ENCODE data around the gene ACTG2. TPM values are rescaled to one million over a fixed set of nuclear protein-coding genes. Genes with fewer than 3 reads are reported as not detected.
A peak's percentile ranks its signal among the peaks of the same experiment; 100 is the strongest.

ACTG2 gene
- total and polyA plus RNA-seq, 7 donors: 16.9 to 10,290 (median 3,612) TPM

DNA sequence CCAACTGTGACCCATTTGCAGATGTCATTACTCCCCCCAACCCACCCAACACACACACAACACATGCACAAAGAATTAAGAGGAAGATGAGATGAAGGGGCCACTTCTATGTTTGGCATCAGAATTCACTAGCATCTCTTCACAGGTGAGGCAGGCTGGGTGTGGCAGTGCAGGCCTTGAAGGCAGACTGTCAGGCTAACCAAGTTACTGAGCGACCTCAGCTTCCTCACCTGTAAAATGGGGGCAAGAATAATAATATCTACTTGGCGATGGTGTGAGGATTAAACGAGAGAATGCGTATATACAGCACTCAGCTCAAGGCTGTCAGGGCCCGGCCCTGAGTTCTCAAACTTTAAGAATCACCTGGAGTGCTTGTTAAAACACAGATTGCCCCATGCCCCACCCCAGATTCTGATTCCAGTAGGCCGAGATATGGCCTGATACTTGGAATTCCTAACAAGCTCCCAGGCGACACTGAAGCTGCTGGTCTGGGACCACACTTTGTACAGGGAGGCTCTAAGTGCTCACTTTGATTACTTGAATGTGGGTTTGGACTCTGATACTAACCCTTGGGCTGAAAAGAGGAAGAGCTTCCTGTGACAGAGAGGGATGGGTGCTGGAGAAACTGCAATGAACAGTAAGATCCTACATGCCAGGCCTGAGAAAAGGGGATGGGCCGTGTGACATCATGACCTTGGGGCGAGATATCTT is 1.1 kb downstream of the ACTG2 start:
- peak overlapping the region; percentile 58 to 79 (median 75) for H3K4me3 ChIP-seq
- no peaks in the 10 kb centered on the region for H3K27me3 ChIP-seq
- WGBS, 2 donors: 45 to 76% methylated on average over 9 of the region's 9 CpGs
- peaks cover 0 to 41% (median 35%) of the 10 kb centered on the region in 4 donors for H3K4me1 ChIP-seq
- peaks cover 27 to 46% (median 36%) of the 10 kb centered on the region in 4 donors for H3K36me3 ChIP-seq
- peak; percentile 63 for DNase-seq
- intact Hi-C loops (cut with DNase I): loop anchor here (2.0 kb wide), 2 partner anchors 23 to 55 kb away; no protein-coding TSS in a partner anchor
- peak overlapping the region; percentile 90 to 99 (median 94) for H3K27ac ChIP-seq
- TF ChIP-seq POLR2A (IDR thresholded peaks at IDR 0.05) (no peak), POLR2AphosphoS5 (IDR thresholded peaks at IDR 0.05) (peak in 3 of 4 donors; percentile 6 to 56 (median 41)), EP300 (IDR thresholded peaks at IDR 0.05) (no peak)
- TF ChIP-seq, protein P1, sequence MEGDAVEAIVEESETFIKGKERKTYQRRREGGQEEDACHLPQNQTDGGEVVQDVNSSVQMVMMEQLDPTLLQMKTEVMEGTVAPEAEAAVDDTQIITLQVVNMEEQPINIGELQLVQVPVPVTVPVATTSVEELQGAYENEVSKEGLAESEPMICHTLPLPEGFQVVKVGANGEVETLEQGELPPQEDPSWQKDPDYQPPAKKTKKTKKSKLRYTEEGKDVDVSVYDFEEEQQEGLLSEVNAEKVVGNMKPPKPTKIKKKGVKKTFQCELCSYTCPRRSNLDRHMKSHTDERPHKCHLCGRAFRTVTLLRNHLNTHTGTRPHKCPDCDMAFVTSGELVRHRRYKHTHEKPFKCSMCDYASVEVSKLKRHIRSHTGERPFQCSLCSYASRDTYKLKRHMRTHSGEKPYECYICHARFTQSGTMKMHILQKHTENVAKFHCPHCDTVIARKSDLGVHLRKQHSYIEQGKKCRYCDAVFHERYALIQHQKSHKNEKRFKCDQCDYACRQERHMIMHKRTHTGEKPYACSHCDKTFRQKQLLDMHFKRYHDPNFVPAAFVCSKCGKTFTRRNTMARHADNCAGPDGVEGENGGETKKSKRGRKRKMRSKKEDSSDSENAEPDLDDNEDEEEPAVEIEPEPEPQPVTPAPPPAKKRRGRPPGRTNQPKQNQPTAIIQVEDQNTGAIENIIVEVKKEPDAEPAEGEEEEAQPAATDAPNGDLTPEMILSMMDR (IDR thresholded peaks at IDR 0.05): no peak
- no peaks in the 10 kb centered on the region for H3K9me3 ChIP-seq

DNA sequence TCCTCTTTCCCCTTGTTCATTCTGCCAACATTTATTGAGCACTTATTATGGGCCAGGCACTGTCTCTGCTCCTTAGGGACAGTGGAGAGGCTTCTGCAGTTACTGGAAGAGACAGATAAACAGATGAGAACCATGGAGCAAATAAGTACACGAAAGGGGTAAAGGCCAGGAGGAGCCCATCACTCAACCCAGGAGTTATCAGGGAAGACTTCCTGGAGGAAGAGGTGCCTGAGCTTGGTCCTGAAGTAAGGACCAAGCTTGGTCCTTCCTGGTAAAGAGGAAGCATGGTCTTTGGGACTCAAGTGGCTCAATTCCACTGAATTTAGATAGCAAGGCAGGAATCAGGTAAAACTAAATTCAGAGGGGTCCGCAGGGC is 1.7 kb downstream of the ACTG2 start:
- Histone ChIP-seq H3K36me3 (peaks cover 27 to 52% (median 39%) of the 10 kb centered on the region in 4 donors), H3K27ac (peak overlapping the region; percentile 90 to 99 (median 94)), H3K4me1 (peaks cover 0 to 36% (median 29%) of the 10 kb centered on the region in 4 donors), H3K4me3 (peak overlapping the region; percentile 58 to 79 (median 75)), H3K9me3 (no peaks in the 10 kb centered on the region), H3K27me3 (no peaks in the 10 kb centered on the region)
- no peak for TF ChIP-seq POLR2A (IDR thresholded peaks at IDR 0.05)
- TF ChIP-seq POLR2AphosphoS5 (IDR thresholded peaks at IDR 0.05): no peak
- TF ChIP-seq, protein P1 (IDR thresholded peaks at IDR 0.05): no peak
- no peak for TF ChIP-seq EP300 (IDR thresholded peaks at IDR 0.05)
- intact Hi-C loops (cut with DNase I): no loop called here
- DNase-seq: no peak
- WGBS, 2 donors: 90 to 94% methylated on average over 2 of the region's 2 CpGs

DNA sequence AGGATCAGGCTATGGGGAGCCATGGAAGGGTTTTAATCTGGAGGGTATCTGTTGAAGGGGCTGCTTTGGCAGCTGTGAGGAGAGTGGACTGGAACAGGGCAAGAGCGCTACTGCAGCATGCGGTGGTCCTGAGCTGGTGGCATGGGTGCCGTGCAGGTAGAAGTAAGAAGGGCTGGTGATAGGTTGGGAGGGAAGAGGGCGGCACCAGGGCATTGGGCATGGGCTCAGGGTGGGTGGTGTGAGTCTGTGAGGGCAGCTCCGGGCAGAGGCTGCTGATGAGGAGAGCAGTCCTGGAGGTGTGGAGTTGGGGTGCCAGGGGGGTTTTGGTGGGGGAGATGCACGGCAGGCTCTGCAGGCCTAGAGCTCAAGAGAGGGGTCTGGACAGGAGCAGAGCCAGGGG is 2.1 kb downstream of the ACTG2 start:
- Histone ChIP-seq H3K36me3 (peaks cover 31 to 56% (median 41%) of the 10 kb centered on the region in 4 donors), H3K4me3 (peak overlapping the region; percentile 58 to 79 (median 75)), H3K27me3 (no peaks in the 10 kb centered on the region), H3K9me3 (no peaks in the 10 kb centered on the region), H3K4me1 (peaks cover 0 to 36% (median 27%) of the 10 kb centered on the region in 4 donors), H3K27ac (peak overlapping the region; percentile 90 to 99 (median 94))
- 78 to 89% methylated on average over 6 of the region's 6 CpGs for WGBS, 2 donors
- intact Hi-C loops (cut with DNase I): no loop called here
- TF ChIP-seq, protein P1 (IDR thresholded peaks at IDR 0.05): no peak
- TF ChIP-seq EP300 (IDR thresholded peaks at IDR 0.05) (no peak), POLR2AphosphoS5 (IDR thresholded peaks at IDR 0.05) (peak in 3 of 4 donors; percentile 40 to 76 (median 67)), POLR2A (IDR thresholded peaks at IDR 0.05) (peak in 1 of 2 donors; percentile 51)
- DNase-seq: peak; percentile 82

DNA sequence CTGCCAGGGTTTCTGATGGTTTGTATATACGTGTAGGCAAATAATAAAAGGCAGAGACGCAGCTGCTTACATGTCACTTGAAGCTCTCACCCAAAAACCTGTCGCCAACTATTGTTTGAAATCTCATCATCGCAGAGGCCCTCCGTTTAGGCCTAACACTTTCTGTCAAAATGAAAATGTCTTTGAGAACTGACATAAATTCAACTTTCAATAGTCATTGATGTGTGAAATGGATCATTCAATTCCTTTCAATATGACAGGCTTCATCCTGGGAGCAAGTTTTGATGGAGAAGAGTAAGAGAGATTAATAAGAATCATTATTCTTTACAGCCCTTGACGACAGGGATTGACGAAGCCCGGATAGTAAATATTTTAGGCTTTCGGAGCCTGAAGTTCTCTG is 2.7 kb downstream of the ACTG2 start:
- peak overlapping the region; percentile 90 to 99 (median 94) for H3K27ac ChIP-seq
- DNase-seq: no peak
- TF ChIP-seq POLR2AphosphoS5 (IDR thresholded peaks at IDR 0.05) (peak in 1 of 4 donors; percentile 55), EP300 (IDR thresholded peaks at IDR 0.05) (no peak), POLR2A (IDR thresholded peaks at IDR 0.05) (no peak)
- TF ChIP-seq, protein P1 (IDR thresholded peaks at IDR 0.05): no peak
- intact Hi-C loops (cut with DNase I): no loop called here
- no peaks in the 10 kb centered on the region for H3K9me3 ChIP-seq
- peaks cover 34 to 58% (median 46%) of the 10 kb centered on the region in 4 donors for H3K36me3 ChIP-seq
- H3K4me3 ChIP-seq: peak overlapping the region; percentile 58 to 79 (median 75)
- H3K4me1 ChIP-seq: peaks cover 0 to 36% (median 26%) of the 10 kb centered on the region in 4 donors
- no peaks in the 10 kb centered on the region for H3K27me3 ChIP-seq
- 72 to 77% methylated on average over 9 of the region's 9 CpGs for WGBS, 2 donors
